Coronary artery (tissue), 2 donors: ENCODE data around the gene CNTLN.
"Not testable (repeated sequence)": the region's sequence is repeated elsewhere in the genome, so short reads cannot be mapped to it uniquely, and the experiment has no call there.

Experiments used
- DNase-seq: peaks from one replicate; pipeline ENCODE4 v3.0.0-alpha.2; 2017; ENCODE audit warnings: low spot score
- H3K27ac ChIP-seq, 2 donors: fragments of 200-600 bp; sonication (generic); one replicate each; pipeline ENCODE4 v1.5.1; 2016 to 2019
- H3K4me3 ChIP-seq: fragments of 200-600 bp; sonication (generic); 2 replicates; pipeline ENCODE4 v1.5.1; 2016; ENCODE audit warnings: mild to moderate bottlenecking, moderate library complexity
- CTCF ChIP-seq: fragments of 200-600 bp; sonication (generic); IDR thresholded peaks from one replicate; pipeline ENCODE4 v1.5.1; 2019; ENCODE audit warnings: antibody characterized with exemption

Gene CNTLN

GRCh38 chr9:17387565-17387964 lies 252.7 kb downstream of the CNTLN start:
- DNase-seq = no peak
- no peak for TF ChIP-seq CTCF
- Histone ChIP-seq H3K4me3 (no peak overlapping the region), H3K27ac (no peak overlapping the region)

DNA sequence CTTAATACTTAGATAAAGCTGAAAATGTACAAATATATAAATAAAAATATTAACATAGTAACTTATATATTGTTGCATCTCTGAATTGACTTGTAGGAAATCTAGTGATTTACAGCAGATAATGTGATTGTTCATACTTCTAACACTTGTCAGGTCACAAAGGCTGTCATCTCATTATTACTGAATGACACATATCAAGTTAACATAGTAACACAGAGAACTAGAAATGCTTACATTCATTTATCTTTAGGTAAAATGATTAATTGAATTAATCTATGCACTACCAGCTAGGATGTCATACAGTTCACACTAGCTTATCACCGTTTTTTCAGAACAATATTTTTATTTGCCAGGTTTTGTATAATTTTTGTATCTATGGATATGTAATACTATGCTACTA lies 254.2 kb downstream of the CNTLN start:
- Histone ChIP-seq H3K4me3 (no peak overlapping the region), H3K27ac (no peak overlapping the region)
- no peak for TF ChIP-seq CTCF
- DNase-seq = no peak

DNA sequence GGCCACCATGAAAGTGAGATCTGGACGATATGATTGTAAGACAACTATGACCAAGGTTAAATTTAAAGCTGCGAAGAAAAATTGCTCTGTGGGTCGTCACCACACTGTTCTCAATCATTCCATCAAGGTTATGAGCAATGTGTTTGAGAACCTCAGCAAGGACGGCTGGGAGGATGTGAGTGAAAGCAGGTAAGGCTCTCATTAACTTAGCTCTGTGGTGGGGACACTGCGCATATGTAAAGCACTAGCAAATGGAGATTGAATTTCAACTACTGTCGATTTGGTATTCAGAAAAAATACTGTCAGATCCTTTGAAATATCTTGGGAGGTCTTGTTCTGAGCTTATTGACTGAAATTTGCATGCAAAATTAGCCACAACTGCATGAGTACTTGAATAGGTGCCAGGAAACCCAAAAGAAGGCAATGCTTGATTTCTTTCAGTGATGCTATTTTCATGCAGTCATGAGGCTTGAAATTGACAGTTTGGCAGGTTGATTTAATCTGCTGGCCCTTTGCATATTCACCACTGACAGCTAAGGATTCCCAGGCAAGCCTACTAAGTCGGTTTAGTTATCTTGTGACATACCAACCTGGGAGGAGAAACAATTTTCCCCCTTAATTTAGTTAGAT lies 260.2 kb downstream of the CNTLN start:
- no peak overlapping the region for H3K27ac ChIP-seq
- H3K4me3 ChIP-seq = no peak overlapping the region
- no peak for DNase-seq
- no peak for TF ChIP-seq CTCF

DNA sequence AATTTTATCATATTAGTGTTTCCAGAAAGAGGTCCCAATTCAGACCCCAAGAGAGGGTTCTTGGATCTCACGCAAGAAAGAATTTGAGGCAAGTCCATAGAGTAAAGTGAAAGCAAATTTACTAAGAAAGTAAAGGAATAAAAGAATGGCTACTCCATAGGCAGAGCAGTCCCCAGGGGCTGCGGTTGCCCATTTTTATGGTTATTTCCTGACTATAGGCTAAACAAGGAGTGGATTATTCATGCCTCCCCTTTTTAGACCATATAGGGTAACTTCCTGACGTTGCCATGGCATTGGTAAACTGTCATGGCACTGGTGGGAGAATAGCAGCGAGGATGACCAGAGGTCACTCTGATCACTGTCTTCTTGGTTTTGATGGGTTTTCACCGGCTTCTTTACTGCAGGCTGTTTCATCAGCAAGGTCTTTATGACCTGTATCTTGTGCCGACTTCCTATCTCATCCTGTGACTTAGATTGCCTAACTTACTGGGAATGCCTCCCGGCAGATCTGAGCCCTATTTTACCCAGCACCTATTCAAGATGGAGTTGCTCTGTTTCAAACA lies 262.4 kb downstream of the CNTLN start:
- not testable (repeated sequence) for DNase-seq, H3K4me3 ChIP-seq, H3K27ac ChIP-seq

GRCh38 chr9:17398350-17398749 lies 263.5 kb downstream of the CNTLN start:
- no peak overlapping the region for H3K27ac ChIP-seq
- TF ChIP-seq CTCF = no peak
- no peak for DNase-seq
- no peak overlapping the region for H3K4me3 ChIP-seq

DNA sequence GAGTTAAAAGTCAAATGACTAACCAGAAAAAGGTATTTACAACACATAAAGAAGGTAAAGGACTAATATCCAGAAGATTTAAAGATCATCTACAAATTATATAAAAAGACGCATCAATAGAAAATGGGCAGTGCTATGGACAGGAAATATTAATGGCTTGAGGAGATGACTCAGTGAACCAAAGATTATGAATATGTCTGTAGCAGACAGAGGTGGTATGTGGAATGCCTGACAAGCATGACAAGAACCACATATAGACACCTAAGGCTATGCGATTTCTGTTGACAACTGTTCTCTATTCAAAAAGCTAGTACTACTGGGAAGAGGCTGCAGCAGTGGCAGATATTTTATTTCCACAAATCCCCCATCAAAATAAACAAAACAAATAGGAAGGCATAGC lies 267.0 kb downstream of the CNTLN start:
- no peak for TF ChIP-seq CTCF
- H3K27ac ChIP-seq = no peak overlapping the region
- no peak for DNase-seq
- H3K4me3 ChIP-seq = no peak overlapping the region

DNA sequence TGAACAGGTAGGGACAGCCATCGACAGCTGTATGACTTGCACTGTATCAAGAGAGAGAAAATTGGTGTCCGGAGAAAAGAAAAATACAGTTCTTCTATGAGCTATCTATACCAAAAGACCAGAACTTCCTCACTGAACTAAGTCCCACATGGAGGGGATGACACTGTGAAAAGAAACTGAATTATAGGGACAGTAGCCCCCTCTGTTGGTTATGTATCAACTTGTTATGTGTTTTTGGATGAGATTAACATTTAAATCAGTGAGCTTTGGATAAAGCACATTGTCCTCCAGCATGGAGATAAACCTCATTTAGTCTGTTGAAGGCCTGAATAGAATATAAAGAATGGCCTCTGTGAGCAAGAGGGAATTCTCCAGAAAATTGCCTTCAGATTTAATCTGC lies 267.5 kb downstream of the CNTLN start:
- Histone ChIP-seq H3K4me3 (no peak overlapping the region), H3K27ac (no peak overlapping the region)
- TF ChIP-seq CTCF = no peak
- no peak for DNase-seq
